Transverse colon (tissue), 4 donors: Measurements from ENCODE around the gene ACOX2.

Source experiments
- EP300 ChIP-seq: sonication (generic); formaldehyde crosslinking; IDR thresholded peaks from one replicate; pipeline ENCODE4 v1.6.1; 2017; ENCODE audit warnings: antibody characterized with exemption, low read depth
- POLR2A ChIP-seq: fragments of 450-650 bp; IDR thresholded peaks from one replicate; pipeline ENCODE4 v1.6.1; 2016; ENCODE audit warnings: antibody characterized with exemption, mild to moderate bottlenecking, moderate library complexity
- POLR2AphosphoS5 ChIP-seq, 3 donors: sonication (generic); formaldehyde crosslinking; IDR thresholded peaks; one replicate each; pipeline ENCODE4 v1.6.1; 2016; ENCODE audit warnings: antibody characterized with exemption in 3 of 3
- TF ChIP-seq, protein P1 (sequence below), 5 experiments: fragments of 200-600 bp in 3 of 5; fragments of 450-650 bp in 2 of 5; sonication (generic) in 3 of 5; IDR thresholded peaks; 1 replicate in 2 of 5; 2 replicates in 3 of 5; pipeline ENCODE4 v1.5.1; 2016 to 2017; ENCODE audit warnings: antibody characterized with exemption in 5 of 5, inconsistent platforms in 3 of 5, mild to moderate bottlenecking in 2 of 5, moderate library complexity in 1 of 5

DNA sequence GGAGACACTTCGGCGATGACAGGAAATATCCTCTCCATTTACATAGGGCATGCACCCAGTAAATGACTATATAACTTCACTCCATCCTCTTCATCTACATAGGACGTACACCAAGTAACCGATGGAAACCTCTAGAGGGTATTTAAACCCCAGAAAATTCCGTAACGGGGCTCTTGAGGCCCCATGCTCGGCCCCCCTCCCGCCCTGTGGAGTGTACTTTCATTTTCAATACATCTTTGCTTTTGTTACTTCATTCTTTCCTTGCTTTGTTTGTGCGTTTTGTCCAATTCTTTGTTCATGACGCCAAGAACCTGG, 47.7 kb upstream of the ACOX2 start:
- TF ChIP-seq, protein P1, sequence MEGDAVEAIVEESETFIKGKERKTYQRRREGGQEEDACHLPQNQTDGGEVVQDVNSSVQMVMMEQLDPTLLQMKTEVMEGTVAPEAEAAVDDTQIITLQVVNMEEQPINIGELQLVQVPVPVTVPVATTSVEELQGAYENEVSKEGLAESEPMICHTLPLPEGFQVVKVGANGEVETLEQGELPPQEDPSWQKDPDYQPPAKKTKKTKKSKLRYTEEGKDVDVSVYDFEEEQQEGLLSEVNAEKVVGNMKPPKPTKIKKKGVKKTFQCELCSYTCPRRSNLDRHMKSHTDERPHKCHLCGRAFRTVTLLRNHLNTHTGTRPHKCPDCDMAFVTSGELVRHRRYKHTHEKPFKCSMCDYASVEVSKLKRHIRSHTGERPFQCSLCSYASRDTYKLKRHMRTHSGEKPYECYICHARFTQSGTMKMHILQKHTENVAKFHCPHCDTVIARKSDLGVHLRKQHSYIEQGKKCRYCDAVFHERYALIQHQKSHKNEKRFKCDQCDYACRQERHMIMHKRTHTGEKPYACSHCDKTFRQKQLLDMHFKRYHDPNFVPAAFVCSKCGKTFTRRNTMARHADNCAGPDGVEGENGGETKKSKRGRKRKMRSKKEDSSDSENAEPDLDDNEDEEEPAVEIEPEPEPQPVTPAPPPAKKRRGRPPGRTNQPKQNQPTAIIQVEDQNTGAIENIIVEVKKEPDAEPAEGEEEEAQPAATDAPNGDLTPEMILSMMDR (IDR thresholded peaks at IDR 0.05): no peak
- TF ChIP-seq POLR2A (no peak), POLR2AphosphoS5 (IDR thresholded peaks at IDR 0.05) (no peak), EP300 (no peak)
